A673 (cell line): ENCODE measurements around the gene ABCF1.

ENCODE experiments used
- CTCF ChIP-seq: fragments of 300-800, 200-600 bp; sonication (generic); conservative IDR thresholded peaks from 2 replicates; pipeline ENCODE4 v1.5.1; 2017; ENCODE audit warnings: low read depth, mild to moderate bottlenecking, antibody characterized with exemption, low read length, moderate library complexity, mixed read lengths
- EZH2 ChIP-seq: fragments of 200-600 bp; sonication (generic); IDR thresholded peaks from 2 replicates; pipeline ENCODE4 v1.6.1; 2017; ENCODE audit warnings: borderline replicate concordance, low read depth, mild to moderate bottlenecking, mixed read lengths, antibody characterized with exemption, low read length; ENCODE audit not compliant: poor library complexity, severe bottlenecking

- TF ChIP-seq EZH2 (no peak), CTCF (no peak)
Observed at GRCh38 chr6:30611856-30612194, 40.6 kb downstream of the ABCF1 start.
